Right hindlimb (tissue), 1 donor: ENCODE data around the gene DYDC2.
"Not testable (repeated sequence)": the region's sequence is repeated elsewhere in the genome, so short reads cannot be mapped to it uniquely, and the experiment has no call there.

Experiments used
- DNase-seq: peaks from one replicate; pipeline ENCODE4 v3.0.0-alpha.2; 2018

Gene DYDC2

GRCh38 chr10:80414142-80414895, 57.7 kb downstream of the DYDC2 start:
- no peak for DNase-seq

GRCh38 chr10:80415734-80416478, 59.3 kb downstream of the DYDC2 start:
- no peak for DNase-seq

- peak; percentile 90 for DNase-seq
These were observed 60.0 kb downstream of the DYDC2 start for GRCh38 chr10:80416479-80417098.

- not testable (repeated sequence) for DNase-seq
These were observed 60.7 kb downstream of the DYDC2 start for GRCh38 chr10:80417256-80417655.
